ENCODE results near the gene FOXL2NB. TPM values are rescaled to one million over a fixed set of nuclear protein-coding genes. Genes with fewer than 3 reads are reported as not detected.

FOXL2NB gene
- total RNA-seq, 5 donors from 2014 or later (not counting 1 experiment from before 2014, with no cell fraction given), result 0.06 TPM; not detected in 4

DNA sequence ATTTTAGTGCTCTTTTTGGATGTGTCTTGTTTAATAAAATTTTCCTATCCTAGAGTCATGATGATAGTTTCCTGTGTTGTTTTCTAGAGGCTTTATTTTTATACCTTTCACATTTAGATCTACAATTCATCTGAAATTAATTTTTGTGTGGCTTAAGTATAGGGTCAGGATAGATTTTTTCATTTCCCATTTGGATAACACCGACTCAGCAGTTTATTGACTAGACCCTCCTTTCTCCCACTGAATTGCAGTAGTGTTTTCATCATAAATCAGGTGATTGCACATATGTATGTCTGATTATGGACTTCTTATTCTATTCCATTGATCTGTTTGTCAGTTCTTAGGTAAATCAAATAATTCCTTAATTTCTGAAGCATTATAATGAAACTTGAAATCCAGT lies 48.7 kb downstream of the FOXL2NB start:
- ChIA-PET CTCF (no interaction called here), POLR2A (no interaction called here)
- H3K9me3 Mint-ChIP-seq, result peaks cover 0 to 8% (median 2%) of the 10 kb centered on the region in 3 donors
- Histone ChIP-seq H3K36me3 (ENCODE audit: control insufficient read depth in 2 of 2, extremely low read depth in 1 of 2, insufficient read depth in 1 of 2, low read length in 1 of 2) (no peaks in the 10 kb centered on the region), H3K4me1 (ENCODE audit: control insufficient read depth in 1 of 2, extremely low read depth in 1 of 2, insufficient read depth in 2 of 2, low read length in 2 of 2) (no peaks in the 10 kb centered on the region), H3K9me3 (no peaks in the 10 kb centered on the region), H3K4me3 (ENCODE audit: control insufficient read depth in 1 of 2, extremely low read depth in 1 of 2, low read length in 1 of 2) (no peak overlapping the region), H3K27me3 (replicated peaks in 1 of 2; ENCODE audit: control insufficient read depth in 2 of 2, extremely low read depth in 1 of 2, insufficient read depth in 2 of 2, low read length in 1 of 2) (peaks cover 0 to 4% of the 10 kb centered on the region in 2 experiments), H3K27ac (ENCODE audit: low read length) (no peak overlapping the region)
- H3K27ac Mint-ChIP-seq, result no peak overlapping the region
- H3K4me1 Mint-ChIP-seq, result no peaks in the 10 kb centered on the region
- WGBS (ENCODE audit: insufficient coverage), result no CpG with 5 or more reads among the region's 1 CpG
- H3K27me3 Mint-ChIP-seq, result peaks cover 12 to 35% of the 10 kb centered on the region in 2 donors
- no peak for DNase-seq
- H3K4me3 Mint-ChIP-seq, result no peak overlapping the region
- ATAC-seq (replicated peaks in 1 of 4), result no peak
- no peaks in the 10 kb centered on the region for H3K36me3 Mint-ChIP-seq

Other genes with a start within 250 kb of the FOXL2NB start
- 10 to 100 TPM; 25.2 to 34.4 (median 30.9) TPM for gene PIK3CB, start 112.3 kb upstream of the FOXL2NB start, total RNA-seq
- not detected for gene FOXL2, start 80 bp upstream of the FOXL2NB start, total RNA-seq
- gene PRR23A, start 59.1 kb downstream of the FOXL2NB start, total RNA-seq, result not detected
- gene PRR23B, start 73.7 kb downstream of the FOXL2NB start, total RNA-seq, result not detected
- not detected for gene PRR23C, start 97.7 kb downstream of the FOXL2NB start, total RNA-seq